A549 (cell line): ENCODE results near the gene FGF14. TPM values are rescaled to one million over a fixed set of nuclear protein-coding genes. Genes with fewer than 3 reads are reported as not detected.
"Not testable (repeated sequence)": the region's sequence is repeated elsewhere in the genome, so short reads cannot be mapped to it uniquely, and the experiment has no call there.

Experiments
- ATAC-seq, 2 experiments: fragments of 200-7000 bp in 1 of 2; fragments of >200 bp in 1 of 2; cut with Nextera tagmentation in 1 of 2; cut with Tn5 transposase in 1 of 2; 3 replicates each; pipeline versions ENCODE4 v1.8.0 to v1.9.1; 2018 to 2020; ENCODE audit warnings: mild to moderate bottlenecking in 1 of 2, moderate library complexity in 1 of 2
- CTCF ChIA-PET: fragments of 300-600 bp; sonication (Branson Sonifier 250); formaldehyde crosslinking; extraction: SDS; loops from one replicate; lab custom pipeline; 2021; ENCODE audit warnings: antibody characterized with exemption, inconsistent platforms; lab: Yijun Ruan, JAX
- POLR2A ChIA-PET: fragments of 350-600 bp; formaldehyde crosslinking; extraction: SDS; loops from one replicate; lab custom pipeline; 2021; ENCODE audit warnings: antibody characterized with exemption, inconsistent platforms; lab: Yijun Ruan, JAX
- DNase-seq, 2 experiments: peaks; one replicate each; pipeline versions ENCODE4 v3.0.0 to v3.0.0-alpha.2; 2011 to 2016; ENCODE audit warnings: low read depth in 1 of 2, low spot score in 1 of 2
- FAIRE-seq: peaks from 2 replicates; lab custom pipeline; 2011; peaks lifted over from hg19 to GRCh38; lab: Jason Lieb, UNC
- H3K27ac ChIP-seq, 2 experiments: fragments of >200 bp; sonication (Bioruptor Twin); formaldehyde crosslinking; 3 replicates each; pipeline ENCODE4 v1.5.1; 2016 to 2017
- H3K4me1 ChIP-seq: fragments of >200 bp; sonication (Bioruptor Twin); formaldehyde crosslinking; 3 replicates; pipeline ENCODE4 v1.6.1; 2016
- H3K4me2 ChIP-seq: fragments of >200 bp; sonication (Bioruptor Twin); formaldehyde crosslinking; 3 replicates; pipeline ENCODE4 v1.6.1; 2016
- H3K4me3 ChIP-seq: fragments of >200 bp; sonication (Bioruptor Twin); formaldehyde crosslinking; 3 replicates; pipeline ENCODE4 v1.5.1; 2016
- H3K9me3 ChIP-seq: fragments of >200 bp; sonication (Bioruptor Twin); formaldehyde crosslinking; 3 replicates; pipeline ENCODE4 v1.6.1; 2016
- BCL3 ChIP-seq: fragments of >200 bp; sonication (Bioruptor Twin); formaldehyde crosslinking; IDR thresholded peaks from 3 replicates; pipeline ENCODE4 v1.6.1; 2016
- BHLHE40 ChIP-seq: IDR thresholded peaks from 2 replicates; pipeline ENCODE4 v1.6.1; 2012; ENCODE audit warnings: low read depth, low read length, inconsistent platforms
- CBX2 ChIP-seq: fragments of 200-600 bp; sonication (generic); IDR thresholded peaks from 2 replicates; pipeline ENCODE4 v1.6.1; 2016; ENCODE audit warnings: low read depth, mild to moderate bottlenecking, borderline replicate concordance
- CEBPB ChIP-seq, 2 experiments: fragments of >200 bp in 1 of 2; sonication (Bioruptor Twin) in 1 of 2; formaldehyde crosslinking in 1 of 2; IDR thresholded peaks; 2 replicates each; pipeline ENCODE4 v1.6.1; 2012 to 2016
- CTCF ChIP-seq: fragments of >200 bp; sonication (Bioruptor Twin); formaldehyde crosslinking; IDR thresholded peaks from 3 replicates; pipeline ENCODE4 v1.5.1; 2016
- E2F6 ChIP-seq: IDR thresholded peaks from 2 replicates; pipeline ENCODE4 v1.6.1; 2012; ENCODE audit warnings: low read depth, borderline replicate concordance
- EHF ChIP-seq: fragments of 250-450 bp; sonication (Bioruptor Pico); IDR thresholded peaks from 2 replicates; pipeline ENCODE4 v1.5.0; 2020; ENCODE audit warnings: mild to moderate bottlenecking
- EHMT2 ChIP-seq: fragments of 200-600 bp; sonication (generic); IDR thresholded peaks from 2 replicates; pipeline ENCODE4 v1.6.1; 2016; ENCODE audit warnings: antibody characterized with exemption, low read depth, mild to moderate bottlenecking, moderate library complexity
- ESRRA ChIP-seq: fragments of 150-350 bp; IDR thresholded peaks from 2 replicates; pipeline ENCODE4 v1.6.1; 2014; ENCODE audit warnings: mild to moderate bottlenecking, low read length, borderline replicate concordance
- FOSB ChIP-seq: fragments of 250-450 bp; sonication (Bioruptor Pico); IDR thresholded peaks from 2 replicates; pipeline ENCODE4 v1.5.0; 2020; ENCODE audit warnings: mild to moderate bottlenecking, moderate library complexity
- FOXS1 ChIP-seq: fragments of 250-450 bp; sonication (Bioruptor Pico); IDR thresholded peaks from 2 replicates; pipeline ENCODE4 v1.5.0; 2020; ENCODE audit warnings: mild to moderate bottlenecking, moderate library complexity
- HDAC2 ChIP-seq: fragments of 200-600 bp; sonication (generic); IDR thresholded peaks from 2 replicates; pipeline ENCODE4 v1.6.1; 2016
- HEYL ChIP-seq: fragments of 250-450 bp; sonication (Bioruptor Pico); IDR thresholded peaks from 2 replicates; pipeline ENCODE4 v1.8.0; 2021; ENCODE audit warnings: mild to moderate bottlenecking, moderate library complexity
- HOXB13 ChIP-seq: fragments of 250-450 bp; sonication (Bioruptor Pico); IDR thresholded peaks from 2 replicates; pipeline ENCODE4 v1.5.0; 2020; ENCODE audit warnings: low read depth, mild to moderate bottlenecking, moderate library complexity
- HOXB5 ChIP-seq: fragments of 250-450 bp; sonication (Bioruptor Pico); IDR thresholded peaks from 2 replicates; pipeline ENCODE4 v1.5.0; 2020; ENCODE audit warnings: mild to moderate bottlenecking, moderate library complexity
- MAFK ChIP-seq: fragments of 450-650 bp; IDR thresholded peaks from 2 replicates; pipeline ENCODE4 v1.6.1; 2014; ENCODE audit not compliant: partially characterized antibody
- MAX ChIP-seq: IDR thresholded peaks from 2 replicates; pipeline ENCODE4 v1.6.1; 2012
- MYC ChIP-seq: IDR thresholded peaks from 2 replicates; pipeline ENCODE4 v1.6.1; 2012; ENCODE audit warnings: mild to moderate bottlenecking, inconsistent platforms, low read length, improper control_type of control experiment, borderline replicate concordance
- NFE2L2 ChIP-seq: fragments of 150-350 bp; conservative IDR thresholded peaks from 2 replicates; pipeline ENCODE4 v1.6.1; 2014; ENCODE audit warnings: low read length
- NPAS2 ChIP-seq: fragments of 250-450 bp; sonication (Bioruptor Pico); IDR thresholded peaks from 2 replicates; pipeline ENCODE4 v1.8.0; 2022; ENCODE audit warnings: mild to moderate bottlenecking, moderate library complexity, borderline replicate concordance
- POLR2A ChIP-seq: IDR thresholded peaks from 2 replicates; pipeline ENCODE4 v1.6.1; 2012; ENCODE audit warnings: mild to moderate bottlenecking, low read length
- RAD21 ChIP-seq, 2 experiments: fragments of >200 bp in 1 of 2; sonication (Bioruptor Twin) in 1 of 2; formaldehyde crosslinking in 1 of 2; IDR thresholded peaks in 1 of 2; conservative IDR thresholded peaks in 1 of 2; 2 replicates in 1 of 2; 3 replicates in 1 of 2; pipeline ENCODE4 v1.6.1; 2012 to 2018; ENCODE audit warnings: inconsistent platforms in 1 of 2
- RARB ChIP-seq: fragments of 250-450 bp; sonication (Bioruptor Pico); IDR thresholded peaks from 2 replicates; pipeline ENCODE4 v1.8.0; 2021; ENCODE audit warnings: mild to moderate bottlenecking, moderate library complexity
- REST ChIP-seq: fragments of 200-600 bp; sonication (generic); IDR thresholded peaks from 2 replicates; pipeline ENCODE4 v1.6.1; 2016; ENCODE audit warnings: antibody characterized with exemption, mild to moderate bottlenecking, moderate library complexity
- RNF2 ChIP-seq: fragments of 200-600 bp; sonication (generic); IDR thresholded peaks from 2 replicates; pipeline ENCODE4 v1.6.1; 2016; ENCODE audit warnings: low read depth, mild to moderate bottlenecking, antibody characterized with exemption, moderate library complexity, borderline replicate concordance
- SREBF2 ChIP-seq: fragments of 450-650 bp; IDR thresholded peaks from 2 replicates; pipeline ENCODE4 v1.6.1; 2014; ENCODE audit warnings: mild to moderate bottlenecking, moderate library complexity
- TP53 ChIP-seq: fragments of 250-450 bp; sonication (Bioruptor Pico); IDR thresholded peaks from 2 replicates; pipeline ENCODE4 v1.5.0; 2021; ENCODE audit warnings: mild to moderate bottlenecking, moderate library complexity
- ZC3H11A ChIP-seq: fragments of 450-650 bp; IDR thresholded peaks from 2 replicates; pipeline ENCODE4 v1.6.1; 2014; ENCODE audit warnings: antibody characterized with exemption, mild to moderate bottlenecking
- ZFP36 ChIP-seq: fragments of 450-650 bp; IDR thresholded peaks from 2 replicates; pipeline ENCODE4 v1.6.1; 2014; ENCODE audit warnings: borderline replicate concordance; ENCODE audit not compliant: partially characterized antibody
- ZSCAN20 ChIP-seq: fragments of 250-450 bp; sonication (Bioruptor Pico); IDR thresholded peaks from 2 replicates; pipeline ENCODE4 v1.8.0; 2022; ENCODE audit warnings: mild to moderate bottlenecking, moderate library complexity
- whole genome bisulfite sequencing: methylation state at CpG from one replicate; pipeline ENCODE4 v1.1.6; 2017; ENCODE audit errors: missing lambda C conversion rate; 5-methylcytosine and 5-hydroxymethylcytosine counted together
- polyA plus RNA-seq, 4 experiments: library from polyadenylated mRNA; depleted of rRNA in 3 of 4; stranded (reverse); fragments of >200 nt; fragmentation: RNase III in 1 of 4; extraction: RNeasy Plus Mini Kit Qiagen cat#74134 plus additional on column Dnase treatment in 1 of 4; gene quantifications; 2 replicates in 3 of 4; 3 replicates in 1 of 4; pipeline ENCODE4 v1.2.3, GENCODE V29; 2011 to 2017

FGF14 gene
- polyA plus RNA-seq, 2 of the 4 experiments (the other 2 are of a cell fraction) = not detected

GRCh38 chr13:102100234-102100633 lies 301.6 kb downstream of the FGF14 start:
- Histone ChIP-seq H3K9me3 (no peaks in the 10 kb centered on the region), H3K4me1 (no peaks in the 10 kb centered on the region), H3K27ac (no peak overlapping the region), H3K4me2 (no peak overlapping the region), H3K4me3 (no peak overlapping the region)
- ChIA-PET CTCF (no interaction called here), POLR2A (no interaction called here)
- no peak for DNase-seq
- TF ChIP-seq MYC = no peak
- TF ChIP-seq CBX2 = no peak
- no peak for TF ChIP-seq FOXS1 (CRISPR knock-in tag)
- no peak for TF ChIP-seq MAFK
- no peak for TF ChIP-seq REST
- TF ChIP-seq CEBPB (IDR thresholded peaks at IDR 0.05) = no peak
- no peak for TF ChIP-seq FOSB (CRISPR knock-in tag)
- no peak for TF ChIP-seq POLR2A
- TF ChIP-seq SREBF2 = no peak
- TF ChIP-seq NPAS2 (CRISPR knock-in tag) = no peak
- TF ChIP-seq EHF = no peak
- no peak for TF ChIP-seq HOXB5 (CRISPR knock-in tag)
- no peak for TF ChIP-seq ZSCAN20
- no peak for TF ChIP-seq E2F6
- TF ChIP-seq HDAC2 = no peak
- TF ChIP-seq CTCF = no peak
- TF ChIP-seq TP53 = no peak
- no peak for TF ChIP-seq ZC3H11A
- TF ChIP-seq MAX = no peak
- no CpG with 5 or more reads among the region's 3 CpGs for WGBS
- ATAC-seq = no peak
- FAIRE-seq = no peak

GRCh38 chr13:102097708-102098107 lies 304.1 kb downstream of the FGF14 start:
- FAIRE-seq = no peak
- no peak overlapping the region for H3K4me3 ChIP-seq
- ATAC-seq = no peak
- CTCF ChIA-PET = no interaction called here
- no peaks in the 10 kb centered on the region for H3K4me1 ChIP-seq
- TF ChIP-seq RARB (no peak), BHLHE40 (no peak), RAD21 (conservative IDR thresholded peaks at IDR 0.05 in 1 of 2, IDR thresholded peaks at IDR 0.05 in 1 of 2) (no peak), NFE2L2 (no peak), RNF2 (no peak), ZFP36 (no peak), CEBPB (IDR thresholded peaks at IDR 0.05) (no peak), FOSB (CRISPR knock-in tag) (no peak), HOXB13 (CRISPR knock-in tag) (no peak), POLR2A (no peak), ESRRA (no peak), BCL3 (no peak), HEYL (no peak), EHMT2 (no peak)
- POLR2A ChIA-PET = no interaction called here
- no peak overlapping the region for H3K27ac ChIP-seq
- no peak overlapping the region for H3K4me2 ChIP-seq
- no peak for DNase-seq
- H3K9me3 ChIP-seq = no peaks in the 10 kb centered on the region
- 0% methylated on average over 3 of the region's 5 CpGs for WGBS

GRCh38 chr13:102093288-102093687 lies 308.6 kb downstream of the FGF14 start:
- H3K4me1 ChIP-seq, H3K27ac ChIP-seq, H3K4me2 ChIP-seq, CTCF ChIA-PET, POLR2A ChIA-PET, FAIRE-seq, DNase-seq, H3K9me3 ChIP-seq, H3K4me3 ChIP-seq, ATAC-seq: not testable (repeated sequence)
